ENCODE results near the gene ALKBH2. TPM values are rescaled to one million over a fixed set of nuclear protein-coding genes. Genes with fewer than 3 reads are reported as not detected.

The ALKBH2 gene
- total RNA-seq, 1 experiment from 2014 or later, result 41.4 TPM

DNA sequence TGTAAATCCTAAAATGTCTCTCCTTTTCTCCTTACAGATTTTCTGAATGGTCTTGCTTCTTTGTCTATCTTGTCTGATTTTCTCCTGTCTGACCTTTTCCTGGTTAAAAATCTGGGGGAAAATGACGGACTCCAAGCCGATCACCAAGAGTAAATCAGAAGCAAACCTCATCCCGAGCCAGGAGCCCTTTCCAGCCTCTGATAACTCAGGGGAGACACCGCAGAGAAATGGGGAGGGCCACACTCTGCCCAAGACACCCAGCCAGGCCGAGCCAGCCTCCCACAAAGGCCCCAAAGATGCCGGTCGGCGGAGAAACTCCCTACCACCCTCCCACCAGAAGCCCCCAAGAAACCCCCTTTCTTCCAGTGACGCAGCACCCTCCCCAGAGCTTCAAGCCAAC lies 46.1 kb upstream of the ALKBH2 start:
- Mint-ChIP-seq H3K27me3 (ENCODE audit: insufficient read depth, unreplicated experiment) (no peaks in the 10 kb centered on the region), H3K4me1 (ENCODE audit: low read depth, unreplicated experiment) (no peaks in the 10 kb centered on the region), H3K36me3 (ENCODE audit: insufficient read depth, unreplicated experiment) (no peaks in the 10 kb centered on the region), H3K9me3 (ENCODE audit: unreplicated experiment) (peaks cover 9% of the 10 kb centered on the region), H3K27ac (ENCODE audit: unreplicated experiment) (no peak overlapping the region), H3K4me3 (ENCODE audit: unreplicated experiment) (no peak overlapping the region)
- no TSS peak for BruUV-seq (replicated peaks)
- peaks cover 3% of the 10 kb centered on the region; the same call in 1 of the 2 replicates for H3K4me1 ChIP-seq
- TF ChIP-seq, protein P1, sequence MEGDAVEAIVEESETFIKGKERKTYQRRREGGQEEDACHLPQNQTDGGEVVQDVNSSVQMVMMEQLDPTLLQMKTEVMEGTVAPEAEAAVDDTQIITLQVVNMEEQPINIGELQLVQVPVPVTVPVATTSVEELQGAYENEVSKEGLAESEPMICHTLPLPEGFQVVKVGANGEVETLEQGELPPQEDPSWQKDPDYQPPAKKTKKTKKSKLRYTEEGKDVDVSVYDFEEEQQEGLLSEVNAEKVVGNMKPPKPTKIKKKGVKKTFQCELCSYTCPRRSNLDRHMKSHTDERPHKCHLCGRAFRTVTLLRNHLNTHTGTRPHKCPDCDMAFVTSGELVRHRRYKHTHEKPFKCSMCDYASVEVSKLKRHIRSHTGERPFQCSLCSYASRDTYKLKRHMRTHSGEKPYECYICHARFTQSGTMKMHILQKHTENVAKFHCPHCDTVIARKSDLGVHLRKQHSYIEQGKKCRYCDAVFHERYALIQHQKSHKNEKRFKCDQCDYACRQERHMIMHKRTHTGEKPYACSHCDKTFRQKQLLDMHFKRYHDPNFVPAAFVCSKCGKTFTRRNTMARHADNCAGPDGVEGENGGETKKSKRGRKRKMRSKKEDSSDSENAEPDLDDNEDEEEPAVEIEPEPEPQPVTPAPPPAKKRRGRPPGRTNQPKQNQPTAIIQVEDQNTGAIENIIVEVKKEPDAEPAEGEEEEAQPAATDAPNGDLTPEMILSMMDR (IDR thresholded peaks at IDR 0.05; ENCODE audit: insufficient read depth in 1 of 2, low read depth in 1 of 2, low read length in 1 of 2, severe bottlenecking in 1 of 2, unreplicated experiment in 1 of 2), result no peak
- CTCF ChIA-PET, result interaction anchor here (0.9 kb wide), 1 partner anchor 15 kb away, joined by 3 read pairs; no protein-coding TSS in a partner anchor
- DNase-seq, result no peak
- H3K27me3 ChIP-seq (replicated peaks; ENCODE audit: control insufficient read depth, insufficient read depth, low read length), result no peaks in the 10 kb centered on the region
- H3K4me3 ChIP-seq (ENCODE audit: low read depth, low read length), result no peak overlapping the region
- intact Hi-C loops (cut with micrococcal nuclease; ENCODE audit: unreplicated experiment), result no loop called here
- POLR2A ChIA-PET, result no interaction called here
- H3K36me3 ChIP-seq (ENCODE audit: control insufficient read depth, insufficient read depth, low read length), result no peaks in the 10 kb centered on the region
- H3K9me3 ChIP-seq, result peaks cover 6% of the 10 kb centered on the region

DNA sequence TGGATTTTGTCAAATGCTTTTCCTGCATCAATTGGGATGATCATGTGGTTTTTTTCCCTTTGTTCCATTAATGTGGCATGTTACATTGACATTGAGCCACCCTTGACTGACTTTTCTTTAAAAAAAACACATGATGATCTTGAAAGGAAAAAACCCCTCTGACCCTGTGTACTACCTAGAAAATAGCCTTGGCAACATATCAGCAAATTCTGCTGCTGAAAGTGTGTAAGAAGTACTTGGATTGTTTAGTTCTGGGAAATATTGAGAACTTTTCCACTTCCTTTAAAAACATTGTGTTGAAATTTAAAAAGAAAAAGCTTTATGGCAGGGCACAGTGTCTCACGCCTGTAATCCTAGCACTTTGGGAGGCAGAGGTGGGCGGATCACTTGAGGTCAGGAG lies 43.8 kb upstream of the ALKBH2 start:
- no peaks in the 10 kb centered on the region for H3K36me3 ChIP-seq (ENCODE audit: control insufficient read depth, insufficient read depth, low read length)
- Mint-ChIP-seq H3K9me3 (ENCODE audit: unreplicated experiment) (peaks cover 9% of the 10 kb centered on the region), H3K4me3 (ENCODE audit: unreplicated experiment) (no peak overlapping the region), H3K36me3 (ENCODE audit: insufficient read depth, unreplicated experiment) (peaks cover 5% of the 10 kb centered on the region), H3K27me3 (ENCODE audit: insufficient read depth, unreplicated experiment) (no peaks in the 10 kb centered on the region), H3K27ac (ENCODE audit: unreplicated experiment) (no peak overlapping the region), H3K4me1 (ENCODE audit: low read depth, unreplicated experiment) (no peaks in the 10 kb centered on the region)
- H3K27me3 ChIP-seq (replicated peaks; ENCODE audit: control insufficient read depth, insufficient read depth, low read length), result no peaks in the 10 kb centered on the region
- no peak for DNase-seq
- no peak overlapping the region for H3K4me3 ChIP-seq (ENCODE audit: low read depth, low read length)
- BruUV-seq (replicated peaks), result no TSS peak
- ChIA-PET CTCF (interaction anchor here (0.8 to 0.9 kb wide), 2 partner anchors 10 to 23 kb away, joined by 3 read pairs; no protein-coding TSS in a partner anchor), POLR2A (no interaction called here)
- intact Hi-C loops (cut with micrococcal nuclease; ENCODE audit: unreplicated experiment), result no loop called here
- H3K4me1 ChIP-seq, result no peaks in the 10 kb centered on the region
- TF ChIP-seq, protein P1 (IDR thresholded peaks at IDR 0.05; ENCODE audit: insufficient read depth in 1 of 2, low read depth in 1 of 2, low read length in 1 of 2, severe bottlenecking in 1 of 2, unreplicated experiment in 1 of 2), result no peak
- peaks cover 6% of the 10 kb centered on the region for H3K9me3 ChIP-seq

DNA sequence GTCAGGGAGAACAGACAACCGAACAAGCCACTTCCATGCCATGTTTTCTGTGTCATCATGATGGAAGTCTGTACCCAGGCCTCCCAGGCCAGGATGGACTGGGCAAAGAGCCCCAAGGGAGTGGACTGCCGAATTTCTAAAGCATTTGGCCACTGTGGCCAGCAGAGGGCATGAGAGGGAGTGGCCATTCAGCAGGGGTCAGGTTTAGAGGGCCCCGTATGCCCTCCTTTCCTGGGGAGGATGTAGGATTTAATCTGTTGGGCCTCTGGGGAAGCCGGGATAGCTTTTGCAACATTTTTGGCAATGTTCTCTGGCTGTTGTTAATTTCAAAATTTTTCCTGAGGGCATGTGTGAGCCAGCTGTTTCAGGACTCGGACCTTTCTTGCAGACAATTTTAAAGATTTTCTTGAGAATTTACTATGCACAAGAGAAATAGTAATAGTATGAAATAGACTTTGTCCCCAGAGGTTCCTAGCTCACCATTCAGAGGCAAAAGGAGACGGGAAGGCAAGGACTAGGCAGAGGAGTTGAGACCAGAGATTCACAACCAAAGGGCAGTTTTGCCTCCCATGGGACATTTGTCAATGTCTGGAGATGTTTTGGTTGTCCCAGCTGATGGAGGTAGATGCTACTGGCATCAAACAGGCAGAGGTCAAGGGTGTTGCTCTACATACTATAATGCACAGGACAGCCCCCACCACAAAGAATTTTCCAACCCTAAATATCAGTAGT lies 41.1 kb upstream of the ALKBH2 start:
- Mint-ChIP-seq H3K9me3 (ENCODE audit: unreplicated experiment) (peaks cover 9% of the 10 kb centered on the region), H3K4me1 (ENCODE audit: low read depth, unreplicated experiment) (no peaks in the 10 kb centered on the region), H3K36me3 (ENCODE audit: insufficient read depth, unreplicated experiment) (peaks cover 5% of the 10 kb centered on the region), H3K27ac (ENCODE audit: unreplicated experiment) (no peak overlapping the region), H3K27me3 (ENCODE audit: insufficient read depth, unreplicated experiment) (no peaks in the 10 kb centered on the region), H3K4me3 (ENCODE audit: unreplicated experiment) (no peak overlapping the region)
- TF ChIP-seq, protein P1 (IDR thresholded peaks at IDR 0.05; ENCODE audit: insufficient read depth in 1 of 2, low read depth in 1 of 2, low read length in 1 of 2, severe bottlenecking in 1 of 2, unreplicated experiment in 1 of 2), result peak; percentile 74 to 76
- POLR2A ChIA-PET, result no interaction called here
- no peaks in the 10 kb centered on the region for H3K4me1 ChIP-seq
- BruUV-seq (replicated peaks), result no TSS peak
- CTCF ChIA-PET, result interaction anchor here (0.9 kb wide), 1 partner anchor 21 kb away, joined by 3 read pairs; no protein-coding TSS in a partner anchor
- peaks cover 6% of the 10 kb centered on the region for H3K9me3 ChIP-seq
- no peak overlapping the region for H3K4me3 ChIP-seq (ENCODE audit: low read depth, low read length)
- no peaks in the 10 kb centered on the region for H3K36me3 ChIP-seq (ENCODE audit: control insufficient read depth, insufficient read depth, low read length)
- peak in 1 of 2 experiments; percentile 58 for DNase-seq
- intact Hi-C loops (cut with micrococcal nuclease; ENCODE audit: unreplicated experiment), result no loop called here
- H3K27me3 ChIP-seq (replicated peaks; ENCODE audit: control insufficient read depth, insufficient read depth, low read length), result no peaks in the 10 kb centered on the region
